Ishikawa (cell line): Measurements from ENCODE around the gene IL22RA2.

Experiments used
- CEBPB ChIP-seq: IDR thresholded peaks from 2 replicates; pipeline ENCODE4 v1.6.1; 2012
- FOXM1 ChIP-seq: IDR thresholded peaks from 2 replicates; pipeline ENCODE4 v1.6.1; 2012; ENCODE audit warnings: low read depth, borderline replicate concordance
- NFIC ChIP-seq: IDR thresholded peaks from 2 replicates; pipeline ENCODE4 v1.6.1; 2012
- TAF1 ChIP-seq: IDR thresholded peaks from 2 replicates; pipeline ENCODE4 v1.6.1; 2012; ENCODE audit warnings: low read depth, mild to moderate bottlenecking
- YY1 ChIP-seq: IDR thresholded peaks from 2 replicates; pipeline ENCODE4 v1.6.1; 2012; ENCODE audit warnings: low read depth
- ZBTB7A ChIP-seq: IDR thresholded peaks from 2 replicates; pipeline ENCODE4 v1.6.1; 2012; ENCODE audit warnings: low read depth

GRCh38 chr6:137167702-137168377 is 5.6 kb downstream of the IL22RA2 start:
- TF ChIP-seq FOXM1 (no peak), YY1 (no peak), CEBPB (no peak), ZBTB7A (no peak), NFIC (no peak), TAF1 (no peak)
